ENCODE results near the gene GLCE.

DNA sequence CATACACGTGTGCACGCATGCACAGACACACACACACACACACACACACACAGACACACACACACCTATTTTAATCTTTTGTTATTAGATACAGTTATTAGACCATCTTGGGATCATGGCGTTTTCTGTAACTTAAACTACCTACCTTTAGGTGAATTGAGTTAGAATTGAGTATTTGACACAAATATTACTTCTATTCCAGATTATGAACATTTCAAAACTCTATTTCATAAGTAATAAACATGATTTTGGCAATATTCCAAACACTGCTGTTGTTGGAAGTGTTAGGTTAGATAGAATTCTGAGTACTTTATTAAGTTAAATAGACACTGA is 65.6 kb downstream of the GLCE start:
- TF ChIP-seq TAF1 (IDR thresholded peaks at IDR 0.05; ENCODE audit: low read depth, low read length): no peak
- TF ChIP-seq POLR2AphosphoS5 (IDR thresholded peaks at IDR 0.05; ENCODE audit: low read depth, low read length): no peak
